Measurements from ENCODE around the gene FAM9C. TPM values are rescaled to one million over a fixed set of nuclear protein-coding genes. Genes with fewer than 3 reads are reported as not detected.
"Not testable (repeated sequence)": the region's sequence is repeated elsewhere in the genome, so short reads cannot be mapped to it uniquely, and the experiment has no call there.

Gene FAM9C
- polyA plus RNA-seq, 4 donors: 0.16 to 0.52 (median 0.47) TPM

- DNase-seq (ENCODE audit: low read depth in 4 of 4, low spot score in 3 of 4): no peak
Observed at GRCh38 chrX:13076176-13076961, 31.9 kb upstream of the FAM9C start.

GRCh38 chrX:13074297-13075262 lies 30.2 kb upstream of the FAM9C start:
- DNase-seq (ENCODE audit: low read depth in 4 of 4, low spot score in 3 of 4): no peak

DNA sequence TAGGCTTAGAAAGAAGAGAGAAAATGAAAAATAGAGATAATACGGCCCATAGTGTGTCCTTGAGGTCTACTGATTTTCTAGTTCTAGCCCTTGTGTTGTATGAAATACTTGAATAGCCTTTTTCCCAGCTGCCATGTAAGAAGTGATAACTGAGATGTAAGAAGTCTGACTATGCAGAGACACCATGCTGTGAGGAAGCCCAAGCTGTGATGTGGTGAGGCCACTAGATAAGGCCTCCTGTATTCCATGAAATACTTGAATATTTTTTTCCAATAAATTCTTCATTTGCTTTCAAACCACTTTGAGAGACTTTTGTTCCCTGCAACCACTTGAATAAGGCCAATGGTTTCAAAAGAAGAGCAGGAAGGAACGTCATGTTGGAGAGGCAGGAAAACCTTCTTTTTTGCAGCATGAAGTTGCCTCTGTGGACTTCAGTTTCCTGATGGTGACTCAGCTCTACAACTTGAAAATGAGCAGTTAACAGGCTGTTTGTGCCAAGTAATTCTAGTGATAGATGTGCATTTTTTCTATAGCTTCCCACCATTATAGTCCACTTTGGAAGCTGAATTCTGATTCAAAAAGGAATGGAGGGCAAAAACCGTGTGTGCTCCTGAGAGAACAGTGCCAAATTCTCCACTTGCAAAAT lies 25.5 kb upstream of the FAM9C start:
- no peak for DNase-seq (ENCODE audit: low read depth in 4 of 4, low spot score in 3 of 4)

GRCh38 chrX:13068651-13069050 lies 24.2 kb upstream of the FAM9C start:
- DNase-seq (ENCODE audit: low read depth in 4 of 4, low spot score in 3 of 4): no peak

- no peak for DNase-seq (ENCODE audit: low read depth in 4 of 4, low spot score in 3 of 4)
Observed at GRCh38 chrX:13067773-13068172, 23.4 kb upstream of the FAM9C start.

- no peak for DNase-seq (ENCODE audit: low read depth in 4 of 4, low spot score in 3 of 4)
Observed at GRCh38 chrX:13066391-13066790, 22.0 kb upstream of the FAM9C start.

- no peak for DNase-seq (ENCODE audit: low read depth in 4 of 4, low spot score in 3 of 4)
Observed at GRCh38 chrX:13064599-13065143, 20.3 kb upstream of the FAM9C start.

- not testable (repeated sequence) for DNase-seq (ENCODE audit: low read depth in 4 of 4, low spot score in 3 of 4)
Observed at GRCh38 chrX:13063124-13063523, 18.7 kb upstream of the FAM9C start.

DNA sequence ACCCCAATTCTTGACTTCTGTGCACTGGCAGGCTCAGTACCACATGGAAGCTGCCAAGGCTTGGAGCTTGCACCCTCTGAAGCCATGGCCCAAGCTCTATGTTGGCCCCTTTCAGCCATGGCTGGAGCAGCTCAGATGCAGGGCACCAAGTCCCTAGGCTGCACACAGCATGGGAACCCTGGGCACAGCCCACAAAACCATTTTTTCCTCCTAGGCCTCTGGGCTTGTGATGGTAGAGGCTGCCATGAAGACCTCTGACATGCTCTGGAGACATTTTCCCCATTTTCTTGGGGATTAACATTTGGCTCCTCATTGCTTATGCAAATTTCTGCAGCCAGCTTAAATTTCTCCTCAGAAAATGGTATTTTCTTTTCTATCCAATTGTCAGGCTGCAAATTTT lies 17.9 kb upstream of the FAM9C start:
- DNase-seq (ENCODE audit: low read depth in 4 of 4, low spot score in 3 of 4): not testable (repeated sequence)

DNA sequence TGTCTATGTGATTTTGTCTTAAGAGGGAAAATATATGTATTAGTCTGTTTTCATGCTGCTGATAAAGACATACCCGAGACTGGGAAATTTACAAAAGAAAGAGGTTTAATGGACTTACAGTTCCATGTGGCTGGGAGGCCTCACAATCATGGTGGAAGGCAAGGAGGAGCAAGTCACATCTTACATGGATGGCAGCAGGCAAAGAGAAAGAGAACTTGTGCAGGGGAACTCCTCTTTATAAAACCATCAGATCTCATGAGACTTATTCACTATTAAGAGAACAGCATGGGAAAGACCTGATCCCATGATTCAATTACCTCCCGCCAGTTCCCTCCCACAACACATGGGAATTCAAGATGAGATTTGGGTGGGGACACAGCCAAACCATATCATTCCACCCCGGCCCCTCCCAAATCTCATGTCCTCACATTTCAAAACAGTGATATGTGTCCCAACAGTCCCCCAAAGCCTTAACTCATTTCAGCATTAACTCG lies 16.8 kb upstream of the FAM9C start:
- not testable (repeated sequence) for DNase-seq (ENCODE audit: low read depth in 4 of 4, low spot score in 3 of 4)

GRCh38 chrX:13059637-13060499 lies 15.4 kb upstream of the FAM9C start:
- DNase-seq (ENCODE audit: low read depth in 4 of 4, low spot score in 3 of 4): no peak

- DNase-seq (ENCODE audit: low read depth in 4 of 4, low spot score in 3 of 4): no peak
Observed at GRCh38 chrX:13055486-13055885, 11.1 kb upstream of the FAM9C start.

- no peak for DNase-seq (ENCODE audit: low read depth in 4 of 4, low spot score in 3 of 4)
Observed at GRCh38 chrX:13053171-13053570, 8.8 kb upstream of the FAM9C start.

GRCh38 chrX:13051529-13052172 lies 7.2 kb upstream of the FAM9C start:
- no peak for DNase-seq (ENCODE audit: low read depth in 4 of 4, low spot score in 3 of 4)

DNA sequence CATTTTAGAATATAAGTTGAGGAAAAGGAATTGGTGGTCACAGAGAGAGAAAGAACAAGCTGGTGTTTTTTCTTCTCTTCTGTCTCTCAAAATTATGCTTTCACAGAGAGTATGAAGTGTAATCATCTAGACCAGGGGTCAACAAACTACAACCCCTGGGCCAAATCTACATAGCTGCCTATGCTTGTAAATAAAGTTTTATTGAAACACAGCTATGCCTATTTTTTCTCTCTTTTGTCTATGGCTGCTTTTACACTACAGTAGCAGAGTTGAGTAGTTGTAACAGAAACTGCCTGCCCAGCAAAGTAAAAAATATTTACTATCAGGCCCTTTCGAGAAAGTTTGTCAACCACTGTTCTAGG lies 6.7 kb upstream of the FAM9C start:
- no peak for DNase-seq (ENCODE audit: low read depth in 4 of 4, low spot score in 3 of 4)

- DNase-seq (ENCODE audit: low read depth in 4 of 4, low spot score in 3 of 4): no peak
Observed at GRCh38 chrX:13050151-13050550, 5.7 kb upstream of the FAM9C start.

GRCh38 chrX:13048280-13048679 lies 3.9 kb upstream of the FAM9C start:
- no peak for DNase-seq (ENCODE audit: low read depth in 4 of 4, low spot score in 3 of 4)

DNA sequence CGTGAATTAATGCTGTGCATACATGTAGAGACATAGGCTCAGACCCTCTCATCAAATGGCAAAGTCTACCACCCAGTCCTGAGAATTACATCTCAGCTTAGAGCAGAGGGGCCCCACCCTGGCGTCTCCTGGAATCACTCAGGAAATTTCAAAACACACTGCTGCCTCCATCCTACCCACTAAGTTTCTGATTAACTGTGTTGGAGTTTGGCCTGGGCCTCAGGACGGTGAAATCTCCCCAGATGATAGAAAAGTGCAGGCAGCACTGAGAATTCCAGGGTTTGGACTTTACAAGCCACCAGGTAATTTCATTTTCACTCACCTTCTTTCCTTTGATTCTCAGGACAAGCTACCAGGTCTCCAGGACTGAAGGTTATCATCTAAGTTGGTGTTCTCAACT lies 3.3 kb upstream of the FAM9C start:
- no peak for DNase-seq (ENCODE audit: low read depth in 4 of 4, low spot score in 3 of 4)

DNA sequence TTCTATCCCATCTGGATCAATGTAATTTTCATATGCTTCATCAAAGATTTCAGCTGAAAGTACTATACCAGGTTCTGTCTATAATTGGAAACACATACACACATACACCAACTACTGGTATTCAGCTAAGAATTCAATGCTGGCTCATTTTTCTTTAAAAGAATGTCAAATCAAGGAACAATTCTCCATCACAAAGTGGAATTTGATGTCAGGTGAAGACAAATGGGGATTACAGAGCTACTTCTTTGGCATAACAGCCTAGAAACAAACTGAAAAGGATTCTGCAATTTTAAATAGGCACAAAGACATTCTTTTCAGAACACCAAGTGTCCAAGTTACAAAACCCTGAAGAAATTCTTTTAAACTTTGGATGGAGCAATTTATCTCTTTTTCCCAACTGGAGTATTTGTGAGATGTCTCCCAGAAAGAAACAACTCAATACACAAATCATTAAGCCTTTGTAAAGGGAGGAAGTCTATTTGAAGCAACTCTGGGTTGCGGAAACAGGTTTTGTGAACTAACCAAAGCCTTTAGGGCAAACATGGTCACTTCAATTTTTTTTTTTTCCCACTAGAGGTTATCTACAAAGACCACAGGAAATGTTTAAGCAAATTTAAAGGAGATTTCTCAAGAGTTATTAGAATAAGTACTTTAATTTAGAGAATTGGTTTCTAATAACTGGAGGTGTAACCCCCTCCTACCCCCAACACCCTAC lies 1.9 kb upstream of the FAM9C start:
- DNase-seq (ENCODE audit: low read depth in 4 of 4, low spot score in 3 of 4): no peak

All from right renal pelvis (tissue), 4 donors.